Ascending aorta (tissue), 2 donors: ENCODE data around the gene PBX4. TPM values are rescaled to one million over a fixed set of nuclear protein-coding genes. Genes with fewer than 3 reads are reported as not detected.

ENCODE experiments used
- DNase-seq, 2 donors: peaks; one replicate each; pipeline ENCODE4 v3.0.0-alpha.2; 2019; ENCODE audit warnings: low spot score in 2 of 2
- H3K27ac ChIP-seq, 2 donors: fragments of 200-600 bp; sonication (generic); one replicate each; pipeline ENCODE4 v1.5.1; 2016 to 2017; ENCODE audit warnings: mild to moderate bottlenecking in 1 of 2
- H3K27me3 ChIP-seq: fragments of 200-600 bp; sonication (generic); one replicate; pipeline ENCODE4 v1.5.1; 2017
- H3K36me3 ChIP-seq, 2 donors: fragments of 200-600 bp; sonication (generic); one replicate each; pipeline ENCODE4 v1.5.1; 2016
- H3K4me1 ChIP-seq, 2 donors: fragments of 200-600 bp; sonication (generic); one replicate each; pipeline ENCODE4 v1.5.1; 2016 to 2017; ENCODE audit warnings: mild to moderate bottlenecking in 1 of 2
- H3K4me3 ChIP-seq, 2 donors: fragments of 200-600 bp; sonication (generic); one replicate each; pipeline ENCODE4 v1.5.1; 2016 to 2017; ENCODE audit warnings: mild to moderate bottlenecking in 1 of 2
- H3K9me3 ChIP-seq, 2 donors: fragments of 200-600 bp; sonication (generic); one replicate each; pipeline ENCODE4 v1.5.1; 2016
- CTCF ChIP-seq, 3 experiments: fragments of 200-600 bp in 2 of 3; fragments of 450-650 bp in 1 of 3; sonication (generic) in 2 of 3; IDR thresholded peaks; one replicate each; pipeline ENCODE4 v1.5.1; 2016 to 2019; ENCODE audit warnings: antibody characterized with exemption in 3 of 3, mild to moderate bottlenecking in 1 of 3, moderate library complexity in 1 of 3
- intact Hi-C: fragments of 100-400 bp; cut with DNase I; formaldehyde crosslinking; loops from one replicate; pipeline ENCODE4 v1.15.1; 2023
- total RNA-seq: library from RNA; depleted of rRNA; stranded (reverse); fragments of >200 nt; gene quantifications from one replicate; pipeline ENCODE4 v1.1.0, GENCODE V29; 2016

The PBX4 gene
- total RNA-seq, 1 donor from 2014 or later, result not detected

GRCh38 chr19:19540064-19540714 is 78.3 kb downstream of the PBX4 start:
- no peak for TF ChIP-seq CTCF (IDR thresholded peaks at IDR 0.05)
- Histone ChIP-seq H3K4me1 (peaks cover 6 to 12% of the 10 kb centered on the region in 2 donors), H3K9me3 (no peaks in the 10 kb centered on the region), H3K27ac (no peak overlapping the region), H3K36me3 (peaks cover 0 to 3% of the 10 kb centered on the region in 2 donors), H3K4me3 (peak overlapping the region; percentile 8 to 9), H3K27me3 (peaks cover 13% of the 10 kb centered on the region)
- DNase-seq, result no peak
- intact Hi-C loops, result no loop called here

- Histone ChIP-seq H3K4me3 (no peak overlapping the region), H3K27me3 (peaks cover 13% of the 10 kb centered on the region), H3K27ac (no peak overlapping the region), H3K9me3 (no peaks in the 10 kb centered on the region), H3K4me1 (peaks cover 6 to 12% of the 10 kb centered on the region in 2 donors), H3K36me3 (peaks cover 0 to 3% of the 10 kb centered on the region in 2 donors)
- no peak for DNase-seq
- intact Hi-C loops, result no loop called here
- no peak for TF ChIP-seq CTCF (IDR thresholded peaks at IDR 0.05)
These were observed 78.8 kb downstream of the PBX4 start for GRCh38 chr19:19539698-19540063.

GRCh38 chr19:19538785-19539166 is 79.7 kb downstream of the PBX4 start:
- H3K9me3 ChIP-seq, result no peaks in the 10 kb centered on the region
- H3K27ac ChIP-seq, result no peak overlapping the region
- peak overlapping the region; percentile 7 to 51 for H3K4me3 ChIP-seq
- TF ChIP-seq CTCF (IDR thresholded peaks at IDR 0.05), result no peak
- H3K36me3 ChIP-seq, result peaks cover 0 to 3% of the 10 kb centered on the region in 2 donors
- intact Hi-C loops, result no loop called here
- H3K27me3 ChIP-seq, result peaks cover 13% of the 10 kb centered on the region
- H3K4me1 ChIP-seq, result peaks cover 6 to 12% of the 10 kb centered on the region in 2 donors
- DNase-seq, result no peak

GRCh38 chr19:19538061-19538784 is 80.3 kb downstream of the PBX4 start, which contains the start of gene CILP2:
Gene CILP2 (plus strand): TSS chr19:19538265. CDS start chr19:19538350, 85 bp downstream.
- intact Hi-C loops, result no loop called here

More at GRCh38 chr19:19538061-19538784, 80.3 kb downstream of the PBX4 start, which contains the start of gene CILP2:
- no peak within 1 kb of the TSS for H3K27ac ChIP-seq
- DNase-seq, result no peak
- H3K36me3 ChIP-seq, result peaks cover 0 to 3% of the 10 kb centered on the region in 2 donors
- peak within 1 kb of the TSS; percentile 7 to 51 for H3K4me3 ChIP-seq
- H3K27me3 ChIP-seq, result peaks cover 13% of the 10 kb centered on the region
- peaks cover 6 to 12% of the 10 kb centered on the region in 2 donors for H3K4me1 ChIP-seq
- H3K9me3 ChIP-seq, result no peaks in the 10 kb centered on the region
- no peak for TF ChIP-seq CTCF (IDR thresholded peaks at IDR 0.05)
